Stomach smooth muscle (tissue), 2 donors: ENCODE data around the gene C2orf76.

Experiments
- H3K27ac ChIP-seq: one replicate; pipeline ENCODE4 v1.7.0; 2013; ENCODE audit warnings: mild to moderate bottlenecking, low read length, inconsistent platforms
- H3K27me3 ChIP-seq, 2 donors: one replicate each; pipeline ENCODE4 v1.7.0; 2013; ENCODE audit warnings: low read length in 2 of 2; ENCODE audit not compliant: insufficient read depth in 2 of 2, control insufficient read depth in 1 of 2
- H3K36me3 ChIP-seq, 2 donors: one replicate each; pipeline ENCODE4 v1.7.0; 2013; ENCODE audit warnings: low read length in 2 of 2; ENCODE audit not compliant: control insufficient read depth in 2 of 2, insufficient read depth in 2 of 2
- H3K4me1 ChIP-seq: one replicate; pipeline ENCODE4 v1.7.0; 2013; ENCODE audit warnings: low read length; ENCODE audit not compliant: control insufficient read depth, insufficient read depth
- H3K4me3 ChIP-seq, 2 donors: one replicate each; pipeline ENCODE4 v1.7.0; 2013; ENCODE audit warnings: low read length in 2 of 2
- H3K9ac ChIP-seq, 2 donors: one replicate each; pipeline ENCODE4 v1.7.0; 2013; ENCODE audit warnings: low read length in 2 of 2, mild to moderate bottlenecking in 1 of 2
- H3K9me3 ChIP-seq, 2 donors: one replicate each; pipeline ENCODE4 v1.7.0; 2013; ENCODE audit warnings: low read length in 2 of 2; ENCODE audit not compliant: control insufficient read depth in 2 of 2
- donor health status: healthy.
- donor health status: Pancreatic carcinoma.

Gene C2orf76

DNA sequence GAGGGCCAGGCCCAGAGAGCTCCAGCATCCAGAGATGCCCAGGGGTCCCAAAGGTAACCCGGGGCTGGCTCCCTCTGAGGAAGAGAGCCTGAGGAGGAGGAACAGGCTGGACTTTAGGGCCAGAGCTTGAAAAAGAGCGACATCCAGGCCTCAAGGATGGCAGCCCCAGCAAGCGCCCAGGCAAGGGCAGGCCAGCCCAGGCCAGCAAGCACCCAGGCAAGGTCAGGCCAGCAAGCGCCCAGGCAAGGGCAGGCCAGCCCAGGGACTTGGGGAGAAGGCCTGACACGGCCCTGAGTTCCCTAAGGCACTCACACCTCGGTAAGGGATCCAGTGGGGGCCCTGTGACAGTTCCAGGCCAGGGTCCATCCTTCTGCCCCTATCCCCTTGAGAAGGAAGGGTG lies 30.6 kb upstream of the C2orf76 start:
- Histone ChIP-seq H3K4me3 (no peak overlapping the region), H3K9me3 (no peaks in the 10 kb centered on the region), H3K27ac (no peak overlapping the region), H3K9ac (no peak overlapping the region), H3K36me3 (no peaks in the 10 kb centered on the region), H3K4me1 (no peaks in the 10 kb centered on the region), H3K27me3 (no peaks in the 10 kb centered on the region)

DNA sequence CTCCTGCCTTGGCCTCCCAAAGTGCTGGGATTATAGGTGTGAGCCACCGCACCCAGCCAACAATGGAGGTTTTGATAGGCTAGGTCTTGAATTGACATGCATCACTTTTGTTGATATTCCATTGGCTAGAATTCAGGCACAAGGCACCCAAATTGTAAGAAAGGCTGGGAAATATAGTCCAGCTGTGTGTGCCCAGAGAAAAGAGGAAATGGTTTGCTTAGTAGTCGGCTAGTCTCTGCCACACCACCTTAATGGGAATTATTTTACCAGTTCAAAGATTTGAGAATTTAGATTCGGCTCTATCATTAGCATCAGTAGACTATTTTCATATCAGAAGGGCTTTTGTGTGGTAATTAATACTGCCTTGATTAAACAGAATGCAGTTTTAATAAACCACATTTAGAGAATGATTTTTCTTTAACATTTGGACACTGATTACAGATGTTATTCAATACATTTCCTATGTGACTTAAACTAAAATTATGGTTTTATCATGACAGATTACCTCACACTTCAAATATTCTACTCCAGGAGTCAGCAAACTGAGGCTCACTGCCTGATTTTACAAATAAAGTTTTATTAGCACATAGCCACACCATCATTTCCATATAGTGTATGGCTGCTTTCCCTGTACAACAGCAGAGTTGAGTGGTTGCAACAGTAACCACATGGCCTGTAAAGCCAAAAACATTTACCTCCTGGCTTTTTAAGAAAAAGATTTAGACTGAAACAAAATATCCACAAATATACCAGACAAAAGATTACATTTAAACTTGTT lies 27.5 kb upstream of the C2orf76 start:
- Histone ChIP-seq H3K4me1 (peaks cover 5% of the 10 kb centered on the region), H3K27me3 (no peaks in the 10 kb centered on the region), H3K4me3 (no peak overlapping the region), H3K9ac (no peak overlapping the region), H3K9me3 (no peaks in the 10 kb centered on the region), H3K36me3 (no peaks in the 10 kb centered on the region), H3K27ac (no peak overlapping the region)

DNA sequence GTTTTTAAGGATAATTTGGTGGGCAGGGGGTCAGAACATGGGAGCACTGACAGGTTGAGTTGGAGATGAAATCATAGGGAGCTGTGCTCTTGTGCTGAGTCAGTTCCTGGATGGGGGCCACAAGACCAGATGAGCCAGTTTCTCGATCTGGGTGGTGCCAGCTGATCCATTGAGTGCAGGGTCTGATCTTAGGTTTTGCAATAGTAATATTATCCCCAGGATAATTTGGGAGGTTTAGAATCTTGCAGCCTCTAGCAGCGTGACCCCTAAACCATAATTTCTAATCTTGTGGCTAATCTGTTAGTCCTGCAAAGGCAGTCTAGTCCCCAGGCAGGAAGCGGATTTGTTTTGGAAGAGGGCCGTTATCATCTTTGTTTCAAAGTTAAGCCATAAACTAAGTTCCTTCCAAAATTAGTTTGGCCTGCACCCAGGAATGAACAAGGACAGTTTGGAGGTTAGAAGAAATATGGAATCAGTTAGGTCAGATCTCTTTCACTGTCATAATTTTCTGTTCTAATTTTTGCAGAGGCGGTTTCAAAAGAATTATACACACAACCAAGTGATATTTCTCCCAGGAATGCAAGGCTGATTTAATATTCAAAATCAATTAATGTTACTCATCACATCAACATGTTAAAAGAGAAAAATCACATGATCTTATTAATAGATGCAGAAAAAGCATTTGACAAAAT lies 23.1 kb upstream of the C2orf76 start:
- Histone ChIP-seq H3K27me3 (no peaks in the 10 kb centered on the region), H3K4me3 (no peak overlapping the region), H3K27ac (no peak overlapping the region), H3K9ac (no peak overlapping the region), H3K36me3 (no peaks in the 10 kb centered on the region), H3K9me3 (no peaks in the 10 kb centered on the region), H3K4me1 (peaks cover 7% of the 10 kb centered on the region)

DNA sequence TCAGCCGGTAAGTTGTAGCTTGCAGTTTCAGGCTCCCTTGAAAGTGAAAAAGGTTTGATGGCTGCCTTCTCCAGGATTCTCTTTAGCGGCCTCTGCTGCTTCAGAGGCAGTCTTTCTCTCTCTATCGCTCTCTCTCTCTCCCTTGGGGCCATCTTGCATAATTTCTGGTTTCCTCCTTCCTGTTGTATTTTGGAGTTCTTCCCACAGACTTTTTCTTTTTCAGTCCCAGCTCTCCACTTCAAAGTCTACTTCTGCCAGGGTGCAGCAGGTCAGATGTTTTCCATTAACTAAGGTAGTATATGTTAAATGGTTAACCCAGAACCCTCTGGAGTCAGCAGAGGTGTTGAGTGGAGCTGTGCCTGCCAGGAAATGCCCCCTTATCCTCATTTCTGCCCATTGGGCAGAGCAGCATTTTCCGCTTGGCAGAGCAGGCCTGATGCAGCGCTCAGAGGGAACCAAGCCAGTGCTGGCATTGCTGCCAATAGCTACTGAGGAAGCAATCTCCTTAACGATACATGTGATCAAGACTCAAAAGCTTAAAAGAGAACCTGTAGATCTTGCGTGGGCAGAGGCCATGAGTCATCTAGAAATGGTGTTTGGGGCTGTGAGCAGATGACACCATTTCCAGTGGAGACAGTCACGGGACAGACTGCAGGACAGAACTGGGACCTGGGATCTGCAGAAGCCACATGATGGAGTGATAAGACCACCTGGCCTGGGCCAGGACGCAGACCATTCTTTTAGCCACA lies 20.9 kb upstream of the C2orf76 start:
- Histone ChIP-seq H3K9me3 (no peaks in the 10 kb centered on the region), H3K4me1 (peaks cover 11% of the 10 kb centered on the region), H3K27ac (no peak overlapping the region), H3K9ac (no peak overlapping the region), H3K4me3 (no peak overlapping the region), H3K36me3 (no peaks in the 10 kb centered on the region), H3K27me3 (no peaks in the 10 kb centered on the region)

DNA sequence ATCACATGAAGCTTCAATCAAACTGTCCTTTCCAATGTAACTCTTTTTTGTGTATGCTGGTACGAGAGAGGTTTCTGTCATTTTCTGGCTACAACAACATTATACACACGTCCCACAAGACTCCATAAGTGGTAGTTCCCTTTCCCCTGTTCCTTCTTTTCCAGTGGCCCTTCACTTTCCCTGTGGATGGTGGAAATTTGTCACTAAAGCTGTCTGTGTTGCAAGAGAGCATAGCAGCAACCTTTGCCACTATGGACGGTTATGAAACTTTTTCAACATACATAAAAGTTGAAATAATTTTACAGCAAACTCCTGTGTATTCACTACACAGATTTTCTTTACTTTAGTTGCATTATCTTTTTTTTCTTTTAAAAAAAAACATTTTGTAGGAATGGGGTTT lies 18.8 kb upstream of the C2orf76 start:
- Histone ChIP-seq H3K4me1 (peaks cover 11% of the 10 kb centered on the region), H3K9me3 (no peaks in the 10 kb centered on the region), H3K4me3 (no peak overlapping the region), H3K36me3 (no peaks in the 10 kb centered on the region), H3K27me3 (no peaks in the 10 kb centered on the region), H3K27ac (no peak overlapping the region), H3K9ac (no peak overlapping the region)

DNA sequence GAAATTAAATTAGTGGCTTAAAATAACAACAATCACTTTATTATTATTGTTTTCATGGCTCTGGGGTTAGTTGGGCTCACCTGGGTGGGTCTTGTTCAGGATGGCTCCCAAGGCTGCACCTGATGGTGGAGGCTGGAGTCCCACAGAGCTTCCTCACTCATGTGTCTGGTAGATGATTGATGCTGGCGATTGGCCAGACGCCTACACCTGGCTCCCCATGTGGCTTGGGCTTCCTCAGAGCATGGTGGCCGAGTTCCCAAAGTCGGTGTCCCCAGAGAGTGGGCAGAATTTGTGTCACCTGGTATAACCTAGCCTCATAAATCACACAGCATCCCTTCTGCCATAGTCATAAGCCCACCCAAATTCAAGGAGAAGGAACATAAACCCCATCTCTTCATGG lies 18.3 kb upstream of the C2orf76 start:
- H3K9ac ChIP-seq, result no peak overlapping the region
- no peaks in the 10 kb centered on the region for H3K9me3 ChIP-seq
- peaks cover 11% of the 10 kb centered on the region for H3K4me1 ChIP-seq
- H3K36me3 ChIP-seq, result no peaks in the 10 kb centered on the region
- H3K4me3 ChIP-seq, result no peak overlapping the region
- H3K27me3 ChIP-seq, result no peaks in the 10 kb centered on the region
- H3K27ac ChIP-seq, result no peak overlapping the region

DNA sequence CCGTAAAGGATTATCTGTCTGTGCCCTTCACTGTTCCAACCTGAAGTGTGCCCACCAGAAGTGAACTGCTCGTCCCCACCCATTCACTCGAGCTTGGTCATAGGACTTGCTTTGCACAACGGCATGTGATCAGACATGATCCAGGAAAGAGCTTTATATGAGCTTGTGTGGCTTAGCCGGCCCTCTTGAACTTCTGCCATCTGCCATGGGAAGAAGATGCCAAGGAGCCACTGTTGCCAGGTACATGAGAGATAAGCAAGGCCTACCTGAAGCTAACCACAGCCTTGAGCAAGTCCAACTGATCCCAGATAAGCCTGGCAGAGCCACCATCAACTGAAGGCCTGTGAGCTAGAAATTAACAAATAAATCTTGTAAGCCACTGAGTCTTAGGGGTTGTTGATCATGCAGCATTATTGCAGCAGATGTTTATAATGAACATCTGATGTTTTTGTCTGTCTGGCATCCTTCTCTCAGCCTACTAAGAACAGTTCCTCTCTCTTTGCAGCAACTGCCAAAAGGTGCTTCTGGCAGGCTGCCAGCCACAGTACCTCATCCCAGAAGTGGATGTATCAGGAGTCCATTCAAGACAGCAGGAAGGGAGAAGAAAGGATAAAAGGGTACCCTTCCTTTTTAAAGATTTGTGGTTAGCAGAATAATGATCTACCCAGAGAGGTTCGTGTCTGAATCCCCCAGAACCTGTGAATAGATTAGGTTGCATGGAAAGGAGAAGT lies 16.9 kb upstream of the C2orf76 start:
- Histone ChIP-seq H3K27me3 (no peaks in the 10 kb centered on the region), H3K4me3 (no peak overlapping the region), H3K36me3 (no peaks in the 10 kb centered on the region), H3K27ac (no peak overlapping the region), H3K9ac (no peak overlapping the region), H3K9me3 (no peaks in the 10 kb centered on the region), H3K4me1 (peaks cover 4% of the 10 kb centered on the region)

DNA sequence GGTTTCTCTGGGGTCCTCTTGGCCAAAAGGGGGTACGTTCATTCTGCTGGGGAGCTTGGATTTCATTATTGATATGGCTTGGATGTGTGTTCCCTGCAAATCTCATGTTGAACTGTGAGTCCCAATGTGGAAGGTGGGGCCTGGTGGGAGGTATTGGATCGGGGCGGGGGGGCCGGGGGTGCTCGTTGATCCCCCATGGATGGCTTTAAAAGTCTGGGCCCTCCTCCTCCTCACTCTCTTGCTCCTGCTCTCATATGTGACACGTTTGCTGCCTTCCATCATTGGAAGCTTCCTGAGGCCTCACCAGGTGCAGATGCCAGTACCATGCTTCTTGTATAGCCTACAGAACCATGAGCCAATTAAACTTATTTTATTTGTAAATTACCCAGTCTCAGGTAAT lies 11.9 kb upstream of the C2orf76 start:
- Histone ChIP-seq H3K36me3 (peaks cover 0 to under 1% of the 10 kb centered on the region in 2 donors), H3K4me1 (peaks cover 2% of the 10 kb centered on the region), H3K4me3 (no peak overlapping the region), H3K9ac (no peak overlapping the region), H3K27ac (no peak overlapping the region), H3K9me3 (no peaks in the 10 kb centered on the region), H3K27me3 (no peaks in the 10 kb centered on the region)

DNA sequence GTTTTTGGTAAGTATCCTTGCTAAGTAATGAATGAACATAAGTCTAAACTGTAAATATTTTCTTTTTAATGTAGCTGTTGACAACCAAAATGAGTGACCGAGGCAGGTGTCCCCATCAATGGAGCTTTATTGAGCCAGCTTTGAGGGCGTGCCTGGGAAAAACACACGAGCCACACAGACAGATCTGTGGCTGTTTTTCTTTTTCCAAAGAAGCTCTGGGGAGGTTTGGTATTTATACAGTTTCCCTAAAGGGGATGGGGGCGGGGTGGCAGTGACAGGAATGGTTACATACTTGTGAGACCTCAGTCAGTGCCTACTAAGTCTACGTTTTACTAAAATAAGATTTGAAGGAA lies 11.3 kb upstream of the C2orf76 start:
- Histone ChIP-seq H3K4me1 (no peaks in the 10 kb centered on the region), H3K9me3 (no peaks in the 10 kb centered on the region), H3K4me3 (no peak overlapping the region), H3K27me3 (no peaks in the 10 kb centered on the region), H3K27ac (no peak overlapping the region), H3K9ac (no peak overlapping the region), H3K36me3 (peaks cover 4 to 6% of the 10 kb centered on the region in 2 donors)

DNA sequence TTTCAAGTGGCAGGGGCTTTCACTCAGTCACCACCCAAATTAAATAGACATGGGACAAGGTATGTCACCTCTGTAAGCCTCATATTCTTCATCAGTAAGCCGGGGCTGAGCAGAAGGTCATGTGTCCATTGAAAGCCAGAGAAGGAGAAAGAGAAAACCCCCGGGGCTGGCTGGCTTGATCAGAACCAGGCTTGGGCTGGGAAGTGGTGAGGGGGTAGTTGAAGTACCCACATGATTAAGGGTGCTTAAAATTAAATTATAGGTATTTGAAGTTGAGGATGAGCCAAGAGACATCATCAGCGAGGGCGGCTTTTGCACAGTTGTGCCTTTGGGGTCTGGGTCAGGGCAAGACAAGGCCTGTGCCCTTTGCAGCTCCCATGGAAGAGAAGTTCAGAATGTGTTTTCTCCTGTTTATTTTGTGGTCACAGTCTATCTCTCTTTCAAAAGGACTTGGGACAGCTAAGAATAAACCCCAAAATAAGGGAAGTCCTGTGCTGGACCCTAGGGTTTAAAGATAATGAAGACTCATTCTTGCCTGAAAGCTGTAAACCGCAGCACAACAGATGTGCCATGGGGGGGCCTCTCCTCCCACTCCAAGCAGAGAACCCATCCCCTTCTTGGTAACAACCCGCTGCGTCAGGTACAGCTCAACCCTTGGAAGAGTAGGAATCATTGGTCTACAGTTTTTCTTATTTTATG lies 10.8 kb upstream of the C2orf76 start:
- no peaks in the 10 kb centered on the region for H3K9me3 ChIP-seq
- no peaks in the 10 kb centered on the region for H3K27me3 ChIP-seq
- no peaks in the 10 kb centered on the region for H3K4me1 ChIP-seq
- no peak overlapping the region for H3K27ac ChIP-seq
- peaks cover 10 to 12% of the 10 kb centered on the region in 2 donors for H3K36me3 ChIP-seq
- no peak overlapping the region for H3K9ac ChIP-seq
- H3K4me3 ChIP-seq, result no peak overlapping the region
